ENCODE results near the gene GREB1.

GREB1 gene, protein sequence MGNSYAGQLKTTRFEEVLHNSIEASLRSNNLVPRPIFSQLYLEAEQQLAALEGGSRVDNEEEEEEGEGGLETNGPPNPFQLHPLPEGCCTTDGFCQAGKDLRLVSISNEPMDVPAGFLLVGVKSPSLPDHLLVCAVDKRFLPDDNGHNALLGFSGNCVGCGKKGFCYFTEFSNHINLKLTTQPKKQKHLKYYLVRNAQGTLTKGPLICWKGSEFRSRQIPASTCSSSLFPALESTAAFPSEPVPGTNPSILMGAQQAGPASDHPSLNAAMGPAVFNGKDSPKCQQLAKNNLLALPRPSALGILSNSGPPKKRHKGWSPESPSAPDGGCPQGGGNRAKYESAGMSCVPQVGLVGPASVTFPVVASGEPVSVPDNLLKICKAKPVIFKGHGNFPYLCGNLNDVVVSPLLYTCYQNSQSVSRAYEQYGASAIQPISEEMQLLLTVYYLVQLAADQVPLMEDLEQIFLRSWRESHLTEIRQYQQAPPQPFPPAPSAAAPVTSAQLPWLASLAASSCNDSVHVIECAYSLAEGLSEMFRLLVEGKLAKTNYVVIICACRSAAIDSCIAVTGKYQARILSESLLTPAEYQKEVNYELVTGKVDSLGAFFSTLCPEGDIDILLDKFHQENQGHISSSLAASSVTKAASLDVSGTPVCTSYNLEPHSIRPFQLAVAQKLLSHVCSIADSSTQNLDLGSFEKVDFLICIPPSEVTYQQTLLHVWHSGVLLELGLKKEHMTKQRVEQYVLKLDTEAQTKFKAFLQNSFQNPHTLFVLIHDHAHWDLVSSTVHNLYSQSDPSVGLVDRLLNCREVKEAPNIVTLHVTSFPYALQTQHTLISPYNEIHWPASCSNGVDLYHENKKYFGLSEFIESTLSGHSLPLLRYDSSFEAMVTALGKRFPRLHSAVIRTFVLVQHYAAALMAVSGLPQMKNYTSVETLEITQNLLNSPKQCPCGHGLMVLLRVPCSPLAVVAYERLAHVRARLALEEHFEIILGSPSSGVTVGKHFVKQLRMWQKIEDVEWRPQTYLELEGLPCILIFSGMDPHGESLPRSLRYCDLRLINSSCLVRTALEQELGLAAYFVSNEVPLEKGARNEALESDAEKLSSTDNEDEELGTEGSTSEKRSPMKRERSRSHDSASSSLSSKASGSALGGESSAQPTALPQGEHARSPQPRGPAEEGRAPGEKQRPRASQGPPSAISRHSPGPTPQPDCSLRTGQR (N-terminal part only)

DNA sequence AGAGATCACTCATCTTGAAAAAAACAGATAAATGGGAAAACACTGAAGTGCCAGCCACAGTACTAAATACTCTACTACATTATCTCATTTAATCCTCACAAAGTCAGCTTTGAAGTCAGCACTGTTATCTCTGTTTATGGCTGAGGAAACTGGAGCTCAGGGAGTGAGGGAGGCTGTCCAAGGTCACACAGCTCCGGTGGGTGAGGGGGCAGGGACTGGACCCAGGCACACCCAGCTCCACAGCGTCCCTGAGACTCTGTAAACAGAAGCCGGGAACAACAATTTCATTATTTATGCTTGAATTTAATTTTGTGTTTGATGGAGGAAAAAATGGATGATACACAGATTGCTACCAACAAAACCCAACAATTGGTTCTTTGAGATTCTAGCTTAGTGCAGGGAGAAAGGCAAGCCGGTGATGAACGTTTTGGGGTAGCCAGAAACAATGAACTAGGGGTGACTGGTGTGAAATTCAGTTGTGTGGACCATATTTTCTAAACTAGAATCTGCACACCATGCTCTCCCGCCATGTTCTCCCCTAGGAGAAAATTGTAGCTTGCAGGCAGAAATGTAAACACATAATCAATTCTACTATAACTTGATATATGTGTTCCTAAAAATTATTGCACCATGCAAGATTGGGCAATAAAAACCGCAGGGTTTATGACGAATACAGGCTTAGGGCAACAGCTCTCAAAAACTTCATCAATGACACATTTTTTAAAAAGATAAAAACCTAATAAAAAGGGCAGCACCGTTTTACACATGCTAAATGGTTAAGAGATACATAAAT is at the start of gene GREB1:
GREB1 (plus strand) TSS at position 768 of the 793 bp plus-strand sequence. CDS start 22,570 bp downstream, outside the sequence.
- no peak for DNase-seq (ENCODE audit: low spot score)

DNA sequence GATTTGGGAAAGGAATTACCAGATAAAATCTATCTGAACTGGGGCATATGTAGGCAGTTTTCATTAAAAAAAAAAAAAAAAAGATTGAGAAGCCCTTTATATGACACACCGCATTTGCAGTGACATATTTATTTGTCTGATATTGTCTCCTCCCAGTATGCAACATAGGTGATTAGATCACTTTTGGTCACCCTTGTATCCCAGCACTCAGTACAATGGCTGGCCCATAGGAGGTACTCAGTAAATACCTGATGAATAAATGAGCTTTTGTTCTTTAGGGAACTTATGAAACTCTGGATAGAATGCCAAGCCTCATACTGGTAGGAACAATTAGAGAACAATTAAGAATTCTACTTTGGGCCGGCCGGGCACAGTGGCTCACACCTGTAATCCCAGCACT is 45.0 kb upstream of the GREB1 start:
- no peak for DNase-seq (ENCODE audit: low spot score)

DNA sequence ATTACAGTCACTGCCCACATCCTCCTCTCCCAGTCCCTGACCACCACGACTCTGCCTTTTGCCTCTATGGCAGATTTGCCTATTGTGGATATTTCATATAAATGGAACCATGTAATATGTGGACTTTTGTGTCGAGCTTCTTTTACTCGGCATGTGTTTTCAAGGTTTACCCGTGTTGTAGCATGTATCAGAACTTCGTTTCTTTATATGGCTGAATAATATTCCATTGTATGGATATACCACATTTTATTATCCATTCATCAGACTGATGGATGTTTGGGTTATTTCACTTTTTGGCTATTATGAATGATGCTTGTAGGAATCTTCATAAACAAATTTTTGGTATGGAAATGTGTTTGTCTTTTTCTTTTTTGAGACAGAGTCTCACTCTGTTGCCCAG is 43.7 kb upstream of the GREB1 start:
- DNase-seq (ENCODE audit: low spot score) = no peak

DNA sequence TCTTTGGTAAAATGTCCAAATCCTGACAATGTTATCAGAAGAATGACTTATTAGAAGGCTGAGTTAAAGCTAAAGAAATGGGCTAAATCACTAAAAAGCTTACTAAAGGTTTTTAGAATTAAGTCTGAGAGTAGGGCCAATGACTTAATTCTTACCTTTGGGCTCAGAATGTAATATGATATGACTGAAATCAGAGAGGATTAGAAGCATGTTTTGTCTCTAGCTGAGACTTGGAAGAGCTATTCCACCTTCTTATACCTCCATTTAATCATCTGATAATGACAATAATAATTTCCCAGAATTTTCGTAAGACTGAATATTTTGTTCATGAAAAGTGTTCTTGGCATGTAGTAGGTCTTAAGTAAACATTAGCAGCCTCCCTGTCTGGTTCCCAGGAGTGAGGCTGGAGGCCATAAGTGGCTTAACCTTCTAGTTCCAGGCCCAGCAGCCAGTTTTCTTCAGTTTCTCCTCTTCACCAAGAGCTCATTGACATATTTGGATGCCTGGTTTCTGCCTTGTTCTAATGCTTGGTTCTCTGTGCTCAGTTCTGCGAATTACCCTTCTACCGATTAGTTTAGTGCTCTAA is 42.4 kb upstream of the GREB1 start:
- no peak for DNase-seq (ENCODE audit: low spot score)

DNA sequence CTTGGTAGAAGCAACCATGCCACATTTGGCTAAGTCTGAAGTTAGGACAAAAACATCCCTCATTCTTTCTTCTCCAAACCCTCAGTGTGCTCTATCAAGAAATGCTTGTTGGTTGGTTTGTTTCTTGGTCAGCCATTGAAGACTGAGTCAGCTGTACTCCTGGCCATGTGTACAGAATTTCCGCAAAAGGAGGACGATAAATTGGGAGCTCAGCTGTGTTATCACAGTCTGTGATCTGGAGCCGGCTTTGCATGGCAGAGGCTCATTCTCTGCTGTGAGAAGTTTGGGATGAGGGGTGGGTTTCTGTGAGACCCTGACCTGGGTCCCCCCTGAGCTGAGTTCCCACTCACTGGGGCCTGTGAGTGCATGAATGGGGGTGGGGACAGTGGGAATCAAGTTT is 41.6 kb upstream of the GREB1 start:
- DNase-seq (ENCODE audit: low spot score) = no peak

DNA sequence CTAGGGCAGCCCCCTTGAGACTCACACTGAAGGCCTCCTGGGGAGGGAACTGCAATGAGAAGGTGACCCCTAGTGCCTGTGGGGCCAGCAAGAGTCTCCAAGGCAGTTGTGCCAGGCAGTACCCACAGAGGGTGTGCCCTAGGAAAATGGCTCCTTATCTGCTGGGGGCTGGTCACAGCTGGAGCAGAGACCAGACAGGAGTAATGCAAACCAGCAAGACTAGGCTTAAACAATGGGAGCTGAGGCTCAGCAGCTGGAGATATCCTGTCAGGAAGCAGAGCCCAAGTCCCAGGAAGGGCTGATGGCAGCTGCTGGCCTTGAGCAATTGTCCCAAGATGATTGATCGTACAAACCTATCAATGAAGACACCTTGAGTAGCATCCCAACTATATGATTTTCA is 41.1 kb upstream of the GREB1 start:
- DNase-seq (ENCODE audit: low spot score) = no peak

DNA sequence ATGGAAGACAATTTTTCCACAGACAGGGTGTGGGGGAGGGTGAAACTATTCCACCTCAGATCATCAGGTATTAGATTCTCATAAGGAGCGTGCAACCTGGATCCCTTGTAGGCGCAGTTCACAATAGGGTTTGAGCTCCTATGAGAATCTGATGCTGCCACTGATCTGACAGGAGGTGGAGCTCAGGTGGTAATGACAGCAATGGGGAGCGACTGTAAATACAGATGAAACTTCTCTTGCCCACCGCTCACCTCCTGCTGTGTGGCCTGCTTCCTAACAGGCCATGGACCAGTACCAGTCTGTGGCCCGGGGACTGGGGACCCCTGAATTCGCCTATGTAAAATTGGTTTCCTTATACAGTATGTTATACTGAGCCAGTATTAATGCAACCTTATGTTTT is 40.6 kb upstream of the GREB1 start:
- no peak for DNase-seq (ENCODE audit: low spot score)

DNA sequence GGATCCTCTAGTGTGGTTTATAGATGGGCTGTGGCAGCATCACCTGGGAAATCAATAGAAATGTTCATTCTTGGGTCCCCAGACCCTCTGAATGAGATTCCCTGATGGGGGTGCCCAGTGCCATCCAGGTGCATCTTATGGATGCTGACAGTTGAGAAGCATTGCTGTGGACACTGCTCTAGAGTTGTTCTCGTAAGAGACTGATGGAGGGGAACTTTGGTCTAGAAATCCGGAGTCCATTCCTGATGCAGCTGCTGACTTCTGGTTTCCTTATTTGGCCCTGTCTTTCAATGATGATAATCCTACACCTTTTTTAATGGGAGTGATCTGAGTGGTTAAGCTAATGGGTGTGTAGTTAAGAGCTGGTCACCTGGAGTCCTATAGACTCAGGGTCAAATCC is 39.5 kb upstream of the GREB1 start:
- DNase-seq (ENCODE audit: low spot score) = no peak

DNA sequence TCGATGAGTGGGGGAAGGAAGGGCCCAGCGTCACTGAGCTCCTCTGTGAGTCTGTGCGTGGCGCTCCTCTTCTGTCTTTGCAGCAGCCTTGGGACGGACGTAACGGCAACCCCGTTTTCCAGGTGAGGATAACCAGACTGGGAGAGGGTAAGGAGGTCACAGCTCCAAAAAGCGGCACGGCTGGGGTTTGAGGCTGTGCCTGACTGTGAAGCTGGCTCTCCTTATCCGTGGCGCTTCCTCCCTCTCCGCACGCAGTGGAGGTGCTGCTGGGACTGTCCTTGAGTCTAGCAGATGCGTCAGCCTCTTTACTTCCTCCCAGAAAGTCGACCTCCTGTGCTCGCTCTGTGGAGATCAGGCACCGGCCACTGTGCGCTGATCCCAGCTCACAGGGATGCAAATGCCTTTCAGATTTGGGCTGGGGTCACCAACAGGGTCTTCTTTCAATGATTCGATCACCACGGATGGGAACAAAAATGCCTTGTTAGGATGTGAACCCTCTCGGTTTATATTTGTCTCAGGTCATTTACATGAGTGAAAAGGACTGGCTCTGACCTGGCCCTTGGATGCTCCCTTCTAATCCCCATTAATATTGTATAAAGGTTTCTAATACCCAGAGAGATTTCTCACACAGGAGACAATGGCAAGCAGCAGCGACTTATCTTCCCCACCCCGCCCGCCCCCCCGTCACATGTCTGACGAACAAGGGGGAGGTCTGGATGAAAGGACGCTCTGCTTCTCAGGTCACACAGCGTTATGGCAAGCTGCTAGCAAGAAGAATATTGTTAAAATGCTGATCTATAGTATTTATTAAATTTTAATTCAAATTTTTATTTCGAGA is 37.8 kb upstream of the GREB1 start:
- peak; percentile 47 for DNase-seq (ENCODE audit: low spot score)

DNA sequence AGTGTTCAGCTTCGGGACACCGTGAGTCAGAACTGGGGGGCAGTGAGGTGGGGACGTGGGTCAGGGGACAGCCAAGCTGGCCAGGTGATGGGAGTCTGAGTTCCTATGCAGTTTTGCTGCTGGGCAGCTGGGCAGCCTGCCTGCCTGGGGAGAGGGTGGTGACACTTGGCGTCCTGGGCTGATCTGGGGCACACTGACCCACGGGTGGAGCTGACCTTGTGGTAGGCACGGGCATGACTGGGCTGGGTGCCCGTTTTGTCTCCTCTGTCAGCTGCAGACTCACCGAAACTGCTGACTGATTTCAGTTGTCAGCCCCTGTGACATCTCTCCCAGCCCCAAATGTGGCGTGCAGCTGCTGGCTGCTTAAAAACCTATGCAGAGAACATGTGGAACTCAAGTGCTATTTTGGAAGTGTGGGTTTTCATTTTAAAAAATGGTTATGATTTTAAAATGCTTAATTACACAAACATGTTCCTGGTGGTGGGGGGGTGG is 35.3 kb upstream of the GREB1 start:
- DNase-seq (ENCODE audit: low spot score) = peak; percentile 72

DNA sequence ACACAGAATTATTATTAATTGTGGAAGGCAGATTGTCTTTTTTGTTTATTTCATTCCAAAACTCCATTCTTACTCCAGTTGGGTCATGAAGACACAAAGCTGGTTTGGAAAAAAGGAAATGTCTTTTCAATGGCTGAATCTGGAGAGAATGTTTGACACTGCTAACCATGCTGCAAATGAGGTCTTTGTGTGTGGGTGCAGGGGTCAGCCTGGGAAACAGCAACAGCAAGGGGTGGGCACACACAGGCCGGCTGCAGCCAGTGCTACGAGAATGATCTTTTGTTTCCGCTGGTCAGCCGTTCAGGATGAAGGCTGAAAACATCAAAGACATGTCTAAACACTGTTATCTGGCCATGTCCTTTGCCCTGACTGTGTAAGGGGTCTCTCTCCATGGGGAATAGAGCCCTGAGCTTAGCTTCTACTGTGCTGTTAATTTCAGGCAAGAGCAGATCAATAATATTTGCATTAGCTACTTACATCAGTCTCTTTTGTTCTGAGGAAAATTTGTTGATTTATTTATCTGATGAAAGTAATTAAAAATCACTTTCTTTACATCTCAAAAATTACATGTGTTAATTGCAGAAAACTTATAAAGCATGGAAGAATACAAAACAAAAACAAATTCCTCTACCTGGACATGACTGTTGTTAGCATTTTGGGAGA is 34.6 kb upstream of the GREB1 start:
- DNase-seq (ENCODE audit: low spot score) = peak; percentile 78

DNA sequence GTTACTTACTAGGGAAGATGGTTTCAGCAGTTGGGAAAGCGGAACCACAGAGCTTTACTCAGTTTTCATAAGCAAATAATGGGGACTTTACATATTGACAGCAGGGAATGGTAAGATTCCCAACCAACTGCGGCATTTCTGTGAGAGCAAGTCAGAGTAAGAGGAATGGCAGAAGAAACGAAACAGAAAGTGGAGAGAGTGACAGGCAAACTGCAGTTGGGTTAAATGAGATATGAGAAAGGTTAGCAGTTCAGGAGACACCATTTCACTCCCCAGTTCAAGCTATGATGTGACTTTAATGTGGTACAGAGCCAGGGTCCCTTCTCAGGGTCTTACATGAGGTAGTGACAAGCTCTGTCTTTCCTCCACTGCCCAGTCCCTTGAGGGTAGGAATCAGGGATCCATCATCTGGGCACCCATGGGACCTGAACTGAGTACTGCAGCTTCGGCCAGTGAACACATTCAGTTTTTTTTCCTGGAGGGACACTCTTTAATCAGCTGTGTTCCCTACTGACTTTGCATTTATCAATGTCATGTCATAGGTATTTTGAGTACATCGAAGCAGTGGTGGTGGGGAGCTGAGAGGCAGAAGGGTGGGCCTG is 33.0 kb upstream of the GREB1 start:
- DNase-seq (ENCODE audit: low spot score) = no peak

DNA sequence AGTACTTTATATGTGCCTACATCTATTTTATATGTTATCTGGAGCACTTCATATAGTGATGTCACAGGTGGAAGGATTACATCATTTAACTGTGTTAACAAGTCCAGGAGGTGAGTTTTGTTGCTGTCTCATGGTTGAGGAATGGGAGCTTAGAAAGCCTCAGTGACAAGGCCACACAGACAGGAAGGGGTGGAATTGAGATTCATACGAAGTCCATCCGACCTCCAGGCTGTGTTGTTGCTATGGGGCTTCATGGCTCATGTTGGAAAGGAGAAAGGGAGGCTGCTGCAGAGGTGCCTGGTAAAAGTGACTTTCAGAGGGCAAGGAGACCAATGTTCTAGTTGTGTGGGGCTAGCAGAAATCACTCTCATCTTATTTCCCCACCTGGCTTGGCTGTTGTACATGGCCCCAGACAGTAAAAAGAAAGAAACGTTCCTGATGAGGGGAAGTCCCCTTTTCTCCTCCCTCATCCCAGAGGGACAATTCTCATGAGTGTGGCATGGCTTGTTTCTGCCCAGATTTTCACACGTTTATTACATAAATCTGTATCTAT is 31.0 kb upstream of the GREB1 start:
- DNase-seq (ENCODE audit: low spot score) = no peak

DNA sequence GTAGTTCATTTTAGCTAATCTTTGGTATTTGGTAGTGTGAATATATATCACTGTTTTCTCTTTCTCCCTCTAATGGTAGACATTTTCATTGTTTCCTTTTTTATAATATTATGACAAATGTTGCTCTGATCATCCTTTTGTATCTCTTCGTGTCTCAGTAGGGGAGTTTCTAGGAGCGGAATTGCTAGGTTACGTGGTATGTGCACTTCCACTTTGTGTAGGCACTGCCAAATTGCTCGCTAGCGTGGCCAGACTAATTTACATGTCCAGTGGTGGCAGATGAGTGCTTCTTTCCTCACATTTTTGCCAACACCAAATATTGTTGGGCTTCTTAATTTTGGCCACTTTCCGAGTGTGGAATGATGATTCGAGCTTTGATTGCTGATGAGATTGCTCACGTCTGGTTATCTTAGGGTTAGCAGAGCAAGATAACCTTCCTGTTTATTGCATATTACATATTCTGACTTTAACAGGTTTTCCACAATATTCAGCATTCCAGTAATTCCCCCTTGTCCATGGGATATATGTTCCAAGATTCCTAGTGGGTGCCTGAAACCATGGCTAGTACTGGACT is 30.4 kb upstream of the GREB1 start:
- no peak for DNase-seq (ENCODE audit: low spot score)

DNA sequence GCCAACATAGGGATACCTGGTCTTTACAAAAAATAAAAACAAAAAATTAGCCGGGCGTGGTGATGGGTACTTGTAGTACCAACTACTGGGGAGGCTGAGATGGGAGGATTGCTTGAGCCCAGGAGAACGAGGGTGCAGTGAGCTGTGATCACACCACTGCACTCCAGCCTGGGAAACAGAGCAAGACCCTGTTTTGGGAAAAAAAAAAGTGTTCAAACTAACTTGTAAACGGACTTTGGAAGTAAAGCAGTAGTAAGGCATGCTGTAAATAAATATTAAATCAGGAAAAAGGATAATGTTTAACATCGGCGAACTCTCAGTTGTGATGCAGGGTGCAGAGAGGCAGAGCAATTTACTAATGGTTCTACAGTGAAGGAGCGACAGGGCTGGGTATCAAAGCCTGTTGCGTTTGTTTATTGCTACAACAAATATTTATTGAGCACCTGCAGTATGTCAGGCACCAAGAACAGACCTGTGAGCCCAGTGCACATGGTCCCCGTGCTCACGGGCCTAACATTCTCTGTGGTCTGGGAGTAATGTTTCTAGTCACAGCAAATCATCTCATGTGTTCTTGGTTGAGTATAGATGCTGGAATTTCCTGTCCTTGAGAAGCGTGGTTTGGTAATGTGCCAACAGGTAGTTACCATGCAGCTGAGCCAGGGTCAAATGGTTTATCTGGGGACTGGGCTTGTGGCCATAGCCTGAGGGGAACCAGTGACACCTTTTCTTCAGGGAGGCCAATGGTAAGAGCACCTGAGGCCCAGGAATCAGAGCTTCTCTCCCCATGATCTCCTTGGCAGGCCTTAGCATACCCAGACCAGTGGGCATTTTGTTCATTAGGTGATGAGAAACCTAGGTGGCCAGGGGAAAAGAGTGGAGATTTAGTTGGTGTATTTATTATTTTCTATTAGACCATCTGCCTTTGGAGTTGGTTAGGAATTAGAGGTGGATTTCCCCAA is 27.9 kb upstream of the GREB1 start:
- DNase-seq (ENCODE audit: low spot score) = no peak

DNA sequence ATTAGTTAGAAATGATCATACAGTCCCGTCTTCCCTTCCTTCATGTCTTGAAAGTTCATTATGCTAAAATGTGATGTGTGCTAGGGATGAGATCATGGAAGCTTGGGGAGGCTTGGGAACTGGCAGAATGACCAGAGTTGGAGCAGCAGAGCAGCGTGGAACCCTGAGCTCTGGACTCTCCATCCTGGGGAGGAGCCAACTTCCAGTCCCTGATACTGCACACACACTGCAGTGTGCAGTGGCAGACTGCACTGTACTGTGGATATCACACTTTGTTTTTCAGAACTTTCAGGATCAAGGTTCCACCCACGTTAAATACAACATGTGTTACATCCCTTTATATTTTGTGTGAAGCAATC is 27.3 kb upstream of the GREB1 start:
- DNase-seq (ENCODE audit: low spot score) = no peak

DNA sequence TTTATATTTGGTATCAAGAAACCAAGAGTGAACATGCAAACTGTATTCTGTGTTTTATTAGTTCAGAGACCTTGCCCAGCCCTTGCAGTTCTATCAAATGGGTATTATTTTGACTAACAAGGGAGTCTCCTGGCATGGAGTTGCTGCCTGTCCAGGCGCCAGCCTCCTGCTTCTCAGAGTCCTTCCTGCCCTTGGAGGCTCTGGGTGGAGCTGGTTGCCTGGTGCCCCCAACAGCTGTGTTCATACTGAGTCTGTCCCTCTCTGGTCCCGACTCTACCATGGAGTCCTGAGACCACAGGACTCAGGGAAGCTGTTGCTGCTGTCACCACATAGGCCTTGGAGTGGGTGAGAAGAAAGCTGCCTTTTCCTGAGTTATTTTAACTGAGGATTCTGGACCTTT is 26.3 kb upstream of the GREB1 start:
- no peak for DNase-seq (ENCODE audit: low spot score)

Measured in putamen (tissue), 1 donor.